Heart left ventricle (tissue), 16 donors: ENCODE measurements around the gene COL26A1. TPM values are rescaled to one million over a fixed set of nuclear protein-coding genes. Genes with fewer than 3 reads are reported as not detected.

Experiments
- ATAC-seq, 4 donors: fragments of 200-7000 bp; cut with Tn5 transposase; one replicate each; pipeline ENCODE4 v1.9.1; 2020 to 2022; ENCODE audit warnings: moderate library complexity in 4 of 4, mild to moderate bottlenecking in 3 of 4, moderate number of reproducible peaks in 1 of 4
- DNase-seq, 5 donors: peaks; one replicate each; pipeline ENCODE4 v3.0.0-alpha.2; 2020
- H3K27ac ChIP-seq, 12 donors: fragments of 200-600 bp; sonication (generic) in 4 of 12; one replicate each; pipeline versions ENCODE4 v1.5.0 to v1.8.0; 2016 to 2022; ENCODE audit warnings: mild to moderate bottlenecking in 2 of 12
- H3K27me3 ChIP-seq, 9 donors: fragments of 200-600 bp; sonication (generic) in 2 of 9; one replicate each; pipeline versions ENCODE4 v1.5.1 to v1.8.0; 2016 to 2022; ENCODE audit warnings: mild to moderate bottlenecking in 3 of 9
- H3K36me3 ChIP-seq, 9 donors: fragments of 200-600 bp; sonication (generic) in 2 of 9; one replicate each; pipeline versions ENCODE4 v1.5.0 to v1.8.0; 2018 to 2022; ENCODE audit warnings: mild to moderate bottlenecking in 2 of 9
- H3K4me1 ChIP-seq, 12 donors: fragments of 200-600 bp; sonication (generic) in 4 of 12; one replicate each; pipeline versions ENCODE4 v1.5.0 to v1.8.0; 2016 to 2022; ENCODE audit warnings: mild to moderate bottlenecking in 3 of 12
- H3K4me3 ChIP-seq, 12 donors: fragments of 200-600 bp; sonication (generic) in 4 of 12; one replicate each; pipeline versions ENCODE4 v1.5.0 to v1.8.0; 2017 to 2022; ENCODE audit warnings: mild to moderate bottlenecking in 9 of 12, moderate library complexity in 4 of 12
- H3K9me3 ChIP-seq, 12 donors: fragments of 200-600 bp; sonication (generic) in 4 of 12; one replicate each; pipeline versions ENCODE4 v1.5.0 to v1.8.0; 2016 to 2022; ENCODE audit warnings: mild to moderate bottlenecking in 1 of 12
- POLR2A ChIP-seq, 2 donors: fragments of 450-650 bp; IDR thresholded peaks; one replicate each; pipeline ENCODE4 v1.6.1; 2017; ENCODE audit warnings: antibody characterized with exemption in 2 of 2, mild to moderate bottlenecking in 2 of 2, moderate library complexity in 2 of 2
- WGBS, 4 donors: extraction: QIAGEN DNeasy Blood & Tissue Kit in 2 of 4; methylation state at CpG; one replicate each; pipeline versions ENCODE4 v1.1.5 to v1.1.7; 2013 to 2018; 5-methylcytosine and 5-hydroxymethylcytosine counted together
- intact Hi-C, 10 donors: fragments of 100-400 bp; cut with DNase I; formaldehyde crosslinking; loops; one replicate each; pipeline versions ENCODE4 v1.11.1 to v1.14.2; 2022
- polyA plus RNA-seq, 2 donors: library from polyadenylated mRNA; stranded (reverse); fragments of 200-250 nt; gene quantifications; one replicate each; pipeline ENCODE4 v1.2.3, GENCODE V29; 2013
- total RNA-seq, 9 donors: library from RNA; depleted of rRNA in 2 of 9; stranded (reverse); fragments of >200 nt in 2 of 9; fragmentation: NEBNext Ultra II Directional in 3 of 9; extraction: Animal tissue kit (Norgen Biotek cat#: 25700) in 3 of 9; gene quantifications; one replicate each; pipeline versions ENCODE4 v1.1.0 to v1.2.4, GENCODE V29; 2016 to 2023
- TF ChIP-seq, protein P1 (sequence below), 12 donors: fragments of 200-600 bp; sonication (generic) in 4 of 12; IDR thresholded peaks; one replicate each; pipeline versions ENCODE4 v1.5.0 to v1.8.0; 2018 to 2022; ENCODE audit warnings: antibody characterized with exemption in 12 of 12, mild to moderate bottlenecking in 5 of 12
- donor health status: ischemic (EF 13 %, LVEDD 7.1; RV severe dilation, severe dysfunction).
- donor health status: healthy with polysubstance abuse.
- donor health status: DM: no; HTN: yes; CAD: no.
- donor health status: DM: no; HTN: no; CAD: no.
- donor health status: ischemic (EF 25% LVEDD 6.9; RV normal size, moderate dysfunction).
- donor health status: ischemic (EF 25% LVEDD 5.7; RV mildly dilated, moderate dysfunction).
- donor health status: healthy.
- donor health status: DM: yes; HTN: yes; CAD: no.
- donor health status: ischemic (EF 35%, LVEDD 5.7; RV mildly dilated, moderate dysfunction).
- donor health status: nonischemic (EF 11% LVEDD 7.7; RV severe dilation, severe dysfunction).
- donor health status: DM: yes; HTN: yes; CAD: no.
- donor health status: PGD.
- donor health status: ischemic (EF 29% LVEDD 5.4; RV normal size, mild dysfunction).
- donor health status: nonischemic (EF 23%, LVEDD 6.1; RV moderate dilation, normal function).

Gene COL26A1
- total and polyA plus RNA-seq, 11 donors = 0.08 to 2.1 TPM; not detected in 9

DNA sequence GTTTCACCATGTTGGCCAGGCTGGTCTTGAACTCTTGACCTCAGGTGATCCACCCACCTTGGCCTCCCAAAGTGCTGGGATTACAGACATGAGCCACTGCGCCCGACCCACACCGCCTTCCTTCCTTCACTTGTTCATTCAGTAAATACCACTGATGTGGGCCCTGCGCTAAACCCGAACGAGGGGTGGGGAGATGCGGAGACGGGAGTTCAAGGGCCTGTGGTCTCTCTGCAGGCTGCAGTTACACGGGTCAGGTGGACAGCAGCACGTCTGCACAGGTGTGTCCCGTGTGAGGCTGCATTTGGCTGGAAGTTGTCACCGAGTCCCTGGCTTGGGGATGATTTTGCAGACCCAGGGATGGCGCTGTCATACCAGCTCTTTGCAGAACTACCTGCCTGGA, 38.1 kb downstream of the COL26A1 start:
- 89 to 94% (median 92%) methylated on average over 13 of the region's 13 CpGs for WGBS, 4 donors
- H3K27me3 ChIP-seq = peaks cover 0 to 66% (median 13%) of the 10 kb centered on the region in 9 donors
- H3K9me3 ChIP-seq = peaks cover 0 to 4% (median 0%) of the 10 kb centered on the region in 12 donors
- intact Hi-C loops = no loop called here
- no peak overlapping the region for H3K27ac ChIP-seq
- no peak for ATAC-seq
- peaks cover 0 to 4% (median 0%) of the 10 kb centered on the region in 12 donors for H3K4me1 ChIP-seq
- TF ChIP-seq, protein P1, sequence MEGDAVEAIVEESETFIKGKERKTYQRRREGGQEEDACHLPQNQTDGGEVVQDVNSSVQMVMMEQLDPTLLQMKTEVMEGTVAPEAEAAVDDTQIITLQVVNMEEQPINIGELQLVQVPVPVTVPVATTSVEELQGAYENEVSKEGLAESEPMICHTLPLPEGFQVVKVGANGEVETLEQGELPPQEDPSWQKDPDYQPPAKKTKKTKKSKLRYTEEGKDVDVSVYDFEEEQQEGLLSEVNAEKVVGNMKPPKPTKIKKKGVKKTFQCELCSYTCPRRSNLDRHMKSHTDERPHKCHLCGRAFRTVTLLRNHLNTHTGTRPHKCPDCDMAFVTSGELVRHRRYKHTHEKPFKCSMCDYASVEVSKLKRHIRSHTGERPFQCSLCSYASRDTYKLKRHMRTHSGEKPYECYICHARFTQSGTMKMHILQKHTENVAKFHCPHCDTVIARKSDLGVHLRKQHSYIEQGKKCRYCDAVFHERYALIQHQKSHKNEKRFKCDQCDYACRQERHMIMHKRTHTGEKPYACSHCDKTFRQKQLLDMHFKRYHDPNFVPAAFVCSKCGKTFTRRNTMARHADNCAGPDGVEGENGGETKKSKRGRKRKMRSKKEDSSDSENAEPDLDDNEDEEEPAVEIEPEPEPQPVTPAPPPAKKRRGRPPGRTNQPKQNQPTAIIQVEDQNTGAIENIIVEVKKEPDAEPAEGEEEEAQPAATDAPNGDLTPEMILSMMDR (IDR thresholded peaks at IDR 0.05) = no peak
- TF ChIP-seq POLR2A (IDR thresholded peaks at IDR 0.05) = no peak
- DNase-seq = no peak
- H3K36me3 ChIP-seq = no peaks in the 10 kb centered on the region
- no peak overlapping the region for H3K4me3 ChIP-seq

DNA sequence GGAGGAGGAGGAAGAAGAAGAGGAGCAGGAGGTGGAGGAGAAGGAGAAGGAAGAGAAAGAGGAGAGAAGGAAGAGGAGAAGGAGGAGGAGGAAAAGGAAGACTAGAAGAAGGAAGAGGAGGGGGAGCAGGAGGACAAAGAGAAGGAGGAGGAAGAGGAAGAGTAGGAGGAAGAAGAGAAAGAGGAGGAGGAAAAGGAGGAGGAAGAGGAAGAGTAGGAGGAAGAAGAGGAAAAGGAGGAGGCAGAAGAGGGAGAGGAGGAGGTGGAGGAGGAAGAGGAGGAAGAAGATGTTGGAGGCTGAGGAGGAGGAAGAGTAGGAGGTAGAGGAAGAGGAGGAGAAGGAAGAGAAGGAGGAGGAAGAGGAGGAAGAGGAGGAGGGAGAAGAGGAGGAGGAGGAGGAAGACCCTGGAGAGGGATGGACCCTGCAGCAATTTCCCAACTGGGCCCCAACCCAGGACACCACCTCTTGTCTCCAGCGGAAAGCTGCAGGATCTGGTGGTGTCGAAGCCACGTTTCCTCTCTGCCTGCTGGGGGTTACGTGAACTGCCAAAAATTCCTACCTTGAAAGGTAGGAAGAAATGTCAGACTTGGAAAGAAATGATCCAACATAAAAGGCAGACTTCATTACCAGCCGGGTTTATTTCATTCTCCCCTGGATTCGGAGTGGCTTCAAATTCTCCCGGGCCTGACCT, 38.9 kb downstream of the COL26A1 start:
- H3K27ac ChIP-seq = no peak overlapping the region
- 27 to 42% (median 34%) methylated on average over 7 of the region's 7 CpGs for WGBS, 4 donors
- peaks cover 0 to 4% (median 0%) of the 10 kb centered on the region in 12 donors for H3K9me3 ChIP-seq
- intact Hi-C loops = no loop called here
- H3K36me3 ChIP-seq = no peaks in the 10 kb centered on the region
- no peak for ATAC-seq
- peaks cover 0 to 65% (median 13%) of the 10 kb centered on the region in 9 donors for H3K27me3 ChIP-seq
- TF ChIP-seq, protein P1 (IDR thresholded peaks at IDR 0.05) = no peak
- TF ChIP-seq POLR2A (IDR thresholded peaks at IDR 0.05) = no peak
- DNase-seq = no peak
- H3K4me3 ChIP-seq = no peak overlapping the region
- peaks cover 0 to 4% (median 0%) of the 10 kb centered on the region in 12 donors for H3K4me1 ChIP-seq

DNA sequence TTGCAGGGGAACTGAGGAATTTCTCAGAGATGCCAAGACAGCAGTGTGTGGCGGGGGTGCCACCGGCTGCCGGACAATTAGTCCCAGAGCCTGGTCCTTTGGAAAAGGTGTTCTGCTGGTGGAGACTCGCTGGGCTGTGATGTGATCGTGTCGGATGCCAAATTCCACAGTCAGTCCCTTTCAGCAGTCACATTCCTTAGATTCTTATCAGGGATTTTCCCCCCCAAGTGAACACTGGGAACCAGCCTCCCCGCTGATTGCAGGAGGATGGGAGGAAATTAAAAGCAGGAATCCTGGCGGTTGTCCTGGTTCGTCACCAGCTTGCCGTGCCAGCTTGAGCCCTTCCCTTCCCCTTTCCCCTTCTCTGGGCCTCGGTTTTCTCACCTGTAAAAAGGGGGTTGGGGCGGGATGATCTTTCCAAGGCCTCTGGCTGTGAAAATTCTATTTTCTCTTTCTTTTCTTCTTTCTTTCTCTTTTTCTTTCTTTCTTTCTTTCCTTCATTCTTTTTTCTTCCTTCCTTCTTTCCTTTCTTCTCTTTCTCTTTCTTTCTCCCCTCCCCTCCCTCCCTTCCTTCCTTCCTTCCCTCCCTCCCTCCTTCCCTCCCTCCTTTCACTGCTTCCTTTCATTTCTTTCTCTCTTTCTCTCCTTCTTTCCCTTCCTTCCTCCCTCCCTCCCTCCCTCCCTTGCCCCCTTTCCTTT, 39.6 kb downstream of the COL26A1 start:
- Histone ChIP-seq H3K4me3 (no peak overlapping the region), H3K36me3 (no peaks in the 10 kb centered on the region), H3K27me3 (peaks cover 0 to 65% (median 13%) of the 10 kb centered on the region in 9 donors), H3K4me1 (peaks cover 0 to 4% (median 0%) of the 10 kb centered on the region in 12 donors), H3K27ac (no peak overlapping the region), H3K9me3 (peaks cover 0 to 4% (median 0%) of the 10 kb centered on the region in 12 donors)
- DNase-seq (no peak), ATAC-seq (no peak)
- intact Hi-C loops = no loop called here
- no peak for TF ChIP-seq POLR2A (IDR thresholded peaks at IDR 0.05)
- TF ChIP-seq, protein P1 (IDR thresholded peaks at IDR 0.05) = no peak
- 13 to 22% (median 17%) methylated on average over 11 to 12 of the region's 12 CpGs for WGBS, 4 donors

DNA sequence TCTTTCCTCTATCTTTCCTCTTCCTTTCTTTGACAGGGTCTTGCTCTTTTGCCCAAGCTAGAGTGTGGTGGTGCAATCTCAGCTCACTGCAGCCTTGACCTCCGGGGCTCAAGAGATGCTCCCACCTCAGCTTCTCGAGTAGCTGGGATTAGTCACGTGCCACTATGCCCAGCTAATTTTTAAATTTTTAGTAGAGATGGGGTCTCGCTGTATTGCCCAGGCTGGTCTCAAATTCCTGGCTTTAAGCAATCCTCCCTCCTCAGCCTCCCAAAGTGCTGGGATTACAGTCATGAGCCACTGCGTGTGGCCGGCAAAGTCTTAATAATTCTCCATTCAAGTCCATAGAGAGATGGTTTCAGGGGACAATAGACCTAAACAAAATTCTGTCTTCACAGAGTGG, 40.2 kb downstream of the COL26A1 start:
- peaks cover 0 to 62% (median 12%) of the 10 kb centered on the region in 9 donors for H3K27me3 ChIP-seq
- H3K4me3 ChIP-seq = no peak overlapping the region
- peaks cover 0 to 4% (median 0%) of the 10 kb centered on the region in 12 donors for H3K9me3 ChIP-seq
- intact Hi-C loops = no loop called here
- H3K4me1 ChIP-seq = peaks cover 0 to 4% (median 0%) of the 10 kb centered on the region in 12 donors
- 68 to 84% (median 78%) methylated on average over 6 of the region's 6 CpGs for WGBS, 4 donors
- DNase-seq (no peak), ATAC-seq (no peak)
- TF ChIP-seq, protein P1 (IDR thresholded peaks at IDR 0.05) = no peak
- no peak for TF ChIP-seq POLR2A (IDR thresholded peaks at IDR 0.05)
- H3K27ac ChIP-seq = no peak overlapping the region
- no peaks in the 10 kb centered on the region for H3K36me3 ChIP-seq
